ENCODE data around the gene GTF2IRD1. TPM values are rescaled to one million over a fixed set of nuclear protein-coding genes. Genes with fewer than 3 reads are reported as not detected.

The GTF2IRD1 gene
- total RNA-seq, 1 experiment from 2014 or later = 14.9 TPM

GRCh38 chr7:74501298-74501697, 47.6 kb downstream of the GTF2IRD1 start:
- ChIA-PET CTCF (no interaction called here), POLR2A (ENCODE audit: unreplicated experiment) (no interaction called here)
- H2AFZ ChIP-seq (ENCODE audit: low read length) = no peak overlapping the region
- no peaks in the 10 kb centered on the region for H3F3A ChIP-seq (ENCODE audit: low read length, unreplicated experiment)
- H3K27ac ChIP-seq (ENCODE audit: low read length) = no peak overlapping the region
- H3K36me3 ChIP-seq (ENCODE audit: low read depth, low read length) = no peaks in the 10 kb centered on the region
- H3K9me3 ChIP-seq (ENCODE audit: low read length) = no peaks in the 10 kb centered on the region
- TF ChIP-seq EZH2phosphoT487 (IDR thresholded peaks at IDR 0.05; ENCODE audit: borderline replicate concordance, low read length) (no peak), CTCF (conservative IDR thresholded peaks at IDR 0.05; ENCODE audit: low read depth, low read length) (no peak)
- H4K20me1 ChIP-seq (ENCODE audit: low read length) = no peaks in the 10 kb centered on the region
- no peak overlapping the region for H3K9ac ChIP-seq (ENCODE audit: low read length)
- H3K9me2 ChIP-seq (replicated peaks; ENCODE audit: low read length) = no peaks in the 10 kb centered on the region
- H3K79me2 ChIP-seq (ENCODE audit: low read length) = no peaks in the 10 kb centered on the region
- H3K4me1 ChIP-seq (ENCODE audit: insufficient read depth, low read length) = no peaks in the 10 kb centered on the region
- no peak overlapping the region for H3K4me2 ChIP-seq (ENCODE audit: low read length)
- ATAC-seq (no peak), DNase-seq (no peak)
- no peaks in the 10 kb centered on the region for H3K27me3 ChIP-seq (ENCODE audit: low read length)
- BruUV-seq (replicated peaks) = no TSS peak
- intact Hi-C loops (cut with micrococcal nuclease) = no loop called here
- no peak overlapping the region for H3K4me3 ChIP-seq (ENCODE audit: low read length)

GRCh38 chr7:74502216-74502891, 48.6 kb downstream of the GTF2IRD1 start:
- no peaks in the 10 kb centered on the region for H3K9me3 ChIP-seq (ENCODE audit: low read length)
- no peaks in the 10 kb centered on the region for H3K9me2 ChIP-seq (replicated peaks; ENCODE audit: low read length)
- H3K27me3 ChIP-seq (ENCODE audit: low read length) = no peaks in the 10 kb centered on the region
- DNase-seq = no peak
- H3K79me2 ChIP-seq (ENCODE audit: low read length) = no peaks in the 10 kb centered on the region
- intact Hi-C loops (cut with micrococcal nuclease) = no loop called here
- no peak for ATAC-seq
- no peak overlapping the region for H3K9ac ChIP-seq (ENCODE audit: low read length)
- H3K4me2 ChIP-seq (ENCODE audit: low read length) = no peak overlapping the region
- H2AFZ ChIP-seq (ENCODE audit: low read length) = no peak overlapping the region
- ChIA-PET CTCF (interaction anchor here (0.5 to 0.7 kb wide), 2 partner anchors 17 to 296 kb away, joined by 4 to 6 read pairs; no protein-coding TSS in a partner anchor), POLR2A (ENCODE audit: unreplicated experiment) (no interaction called here)
- BruUV-seq (replicated peaks) = no TSS peak
- H3K4me1 ChIP-seq (ENCODE audit: insufficient read depth, low read length) = no peaks in the 10 kb centered on the region
- no peak overlapping the region for H3K4me3 ChIP-seq (ENCODE audit: low read length)
- H3K27ac ChIP-seq (ENCODE audit: low read length) = no peak overlapping the region
- no peaks in the 10 kb centered on the region for H3F3A ChIP-seq (ENCODE audit: low read length, unreplicated experiment)
- no peaks in the 10 kb centered on the region for H4K20me1 ChIP-seq (ENCODE audit: low read length)
- H3K36me3 ChIP-seq (ENCODE audit: low read depth, low read length) = no peaks in the 10 kb centered on the region
- TF ChIP-seq EZH2 (IDR thresholded peaks at IDR 0.05; ENCODE audit: low read length, unreplicated experiment) = no peak
- TF ChIP-seq CTCF (conservative IDR thresholded peaks at IDR 0.05; ENCODE audit: low read depth, low read length) = no peak
- TF ChIP-seq EZH2phosphoT487 (IDR thresholded peaks at IDR 0.05; ENCODE audit: borderline replicate concordance, low read length) = no peak

GRCh38 chr7:74503061-74503460, 49.4 kb downstream of the GTF2IRD1 start:
- H2AFZ ChIP-seq (ENCODE audit: low read length) = no peak overlapping the region
- H4K20me1 ChIP-seq (ENCODE audit: low read length) = no peaks in the 10 kb centered on the region
- CTCF ChIA-PET = no interaction called here

More at GRCh38 chr7:74503061-74503460, 49.4 kb downstream of the GTF2IRD1 start:
- Histone ChIP-seq H3K79me2 (ENCODE audit: low read length) (no peaks in the 10 kb centered on the region), H3K27me3 (ENCODE audit: low read length) (no peaks in the 10 kb centered on the region), H3K4me3 (ENCODE audit: low read length) (no peak overlapping the region), H3K4me1 (ENCODE audit: insufficient read depth, low read length) (no peaks in the 10 kb centered on the region), H3K36me3 (ENCODE audit: low read depth, low read length) (no peaks in the 10 kb centered on the region), H3K9me3 (ENCODE audit: low read length) (no peaks in the 10 kb centered on the region), H3K9ac (ENCODE audit: low read length) (no peak overlapping the region), H3K4me2 (ENCODE audit: low read length) (no peak overlapping the region), H3F3A (ENCODE audit: low read length, unreplicated experiment) (no peaks in the 10 kb centered on the region), H3K9me2 (replicated peaks; ENCODE audit: low read length) (no peaks in the 10 kb centered on the region), H3K27ac (ENCODE audit: low read length) (no peak overlapping the region)
- TF ChIP-seq CTCF (conservative IDR thresholded peaks at IDR 0.05; ENCODE audit: low read depth, low read length) = no peak
- no peak for TF ChIP-seq EZH2phosphoT487 (IDR thresholded peaks at IDR 0.05; ENCODE audit: borderline replicate concordance, low read length)
- TF ChIP-seq EZH2 (IDR thresholded peaks at IDR 0.05; ENCODE audit: low read length, unreplicated experiment) = no peak
- DNase-seq (no peak), ATAC-seq (no peak)
- intact Hi-C loops (cut with micrococcal nuclease) = no loop called here
- POLR2A ChIA-PET (ENCODE audit: unreplicated experiment) = no interaction called here
- no TSS peak for BruUV-seq (replicated peaks)

All from PC-3 (cell line).